ENCODE data around the gene KLF2. TPM values are rescaled to one million over a fixed set of nuclear protein-coding genes. Genes with fewer than 3 reads are reported as not detected.

The KLF2 gene
- total and polyA plus RNA-seq, 2 of the 13 experiments (the other 11 are each of a cell fraction or from before 2014, with no cell fraction given) = not detected

- no peak for TF ChIP-seq TERF1 (CRISPR knock-in tag; IDR thresholded peaks at IDR 0.05)
- no peak for TF ChIP-seq SNAPC5 (CRISPR knock-in tag; IDR thresholded peaks at IDR 0.05; ENCODE audit: borderline replicate concordance)
- TF ChIP-seq ZNF558 (CRISPR knock-in tag; IDR thresholded peaks at IDR 0.05; ENCODE audit: borderline replicate concordance) = no peak
- TF ChIP-seq LCORL (IDR thresholded peaks at IDR 0.05) = no peak
- TF ChIP-seq LCORL (CRISPR knock-in tag; IDR thresholded peaks at IDR 0.05) = no peak
- TF ChIP-seq MAX (IDR thresholded peaks at IDR 0.05) = no peak
Observed at GRCh38 chr19:16364231-16364865, 39.7 kb downstream of the KLF2 start (continued).

- Histone ChIP-seq H3K36me3 (replicated peaks in 1 of 2; ENCODE audit: control insufficient read depth in 1 of 2, insufficient read depth in 2 of 2, low read length in 2 of 2) (peaks cover 0 to 9% of the 10 kb centered on the region in 2 experiments; a peak in 1 of 5 replicates), H3K9me3 (ENCODE audit: low read length) (no peaks in the 10 kb centered on the region), H3K4me3 (replicated peaks in 1 of 3; ENCODE audit: insufficient read depth in 1 of 3, low read depth in 2 of 3, low read length in 3 of 3) (no peak overlapping the region), H3K4me1 (ENCODE audit: insufficient read depth, low read length) (peaks cover 28% of the 10 kb centered on the region), H3K9ac (ENCODE audit: insufficient read depth, low read depth, low read length) (no peak overlapping the region), H4K20me1 (ENCODE audit: insufficient read depth, low read length) (no peaks in the 10 kb centered on the region), H3K27ac (ENCODE audit: extremely low read length, insufficient read depth, low read length) (no peak overlapping the region), H2AFZ (ENCODE audit: low read length) (no peak overlapping the region), H3K27me3 (ENCODE audit: control insufficient read depth in 1 of 2, insufficient read depth in 2 of 2, low read length in 2 of 2) (no peaks in the 10 kb centered on the region), H3K79me2 (ENCODE audit: insufficient read depth, low read length) (no peaks in the 10 kb centered on the region), H3K4me2 (ENCODE audit: low read depth, low read length) (no peak overlapping the region)
- DNase-seq (ENCODE audit: low spot score) = no peak
- ChIA-PET CTCF (ENCODE audit: low intra/inter-chr PET ratio, low total read pairs) (no interaction called here), POLR2A (no interaction called here)
- ATAC-seq = no peak
- TF ChIP-seq ONECUT2 (CRISPR knock-in tag; IDR thresholded peaks at IDR 0.05) = no peak
- no TSS peak for BruUV-seq (replicated peaks)
- WGBS (ENCODE audit: low lambda C conversion rate) = 87% methylated on average over 5 of the region's 12 CpGs
- in situ Hi-C loops (cut with HindIII; ENCODE audit: extremely low pct_ligation_motif_present, low pct_unique_long_range_greater_than_20kb) = no loop called here
- intact Hi-C loops (cut with micrococcal nuclease; ENCODE audit: unreplicated experiment) = no loop called here
- FAIRE-seq = no peak
Observed at GRCh38 chr19:16365300-16365996, 40.8 kb downstream of the KLF2 start.

Measured in HepG2 (cell line).